ENCODE results near the gene CENPT.

DNA sequence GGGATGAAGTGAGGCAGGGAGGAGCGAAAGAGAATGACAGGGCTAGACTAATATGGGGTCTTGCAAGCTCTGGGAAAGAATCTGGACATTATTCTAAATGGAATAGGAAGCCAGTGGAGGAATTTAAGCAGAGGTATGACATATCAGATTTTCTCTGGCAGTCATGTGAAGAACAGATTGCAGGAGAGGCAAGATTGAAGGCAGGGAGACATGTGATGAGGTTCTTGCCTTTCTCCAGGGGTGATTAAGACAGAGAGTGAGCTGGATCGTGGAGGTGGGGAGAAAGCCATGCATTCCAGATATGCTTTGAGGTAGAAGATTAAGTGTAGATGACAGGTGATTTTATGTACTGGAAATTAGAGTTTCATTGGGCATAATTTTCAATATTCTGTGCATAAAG, 9.7 kb downstream of the CENPT start:
- TF ChIP-seq ZNF17 (CRISPR knock-in tag; IDR thresholded peaks at IDR 0.05) (no peak), ZFX (CRISPR knock-in tag; IDR thresholded peaks at IDR 0.05; ENCODE audit: low read depth) (no peak), EZH2 (conservative IDR thresholded peaks at IDR 0.05; ENCODE audit: low read depth, low read length) (no peak), ZNF790 (CRISPR knock-in tag; IDR thresholded peaks at IDR 0.05; ENCODE audit: borderline replicate concordance) (no peak), RELA (CRISPR knock-in tag; IDR thresholded peaks at IDR 0.05) (no peak), NFIC (IDR thresholded peaks at IDR 0.05; ENCODE audit: low read length) (no peak), ZSCAN29 (CRISPR knock-in tag; conservative IDR thresholded peaks at IDR 0.05) (no peak), SSRP1 (CRISPR knock-in tag; IDR thresholded peaks at IDR 0.05) (no peak), ZNF274 (CRISPR knock-in tag; IDR thresholded peaks at IDR 0.05) (no peak), ADNP (CRISPR knock-in tag; IDR thresholded peaks at IDR 0.05) (no peak), ZNF382 (CRISPR knock-in tag; IDR thresholded peaks at IDR 0.05; ENCODE audit: borderline replicate concordance) (no peak), ZNF781 (CRISPR knock-in tag; IDR thresholded peaks at IDR 0.05; ENCODE audit: borderline replicate concordance, not compliant biosample characterization) (no peak), NCOA5 (CRISPR knock-in tag; IDR thresholded peaks at IDR 0.05) (no peak)
- TF ChIP-seq, protein P1, sequence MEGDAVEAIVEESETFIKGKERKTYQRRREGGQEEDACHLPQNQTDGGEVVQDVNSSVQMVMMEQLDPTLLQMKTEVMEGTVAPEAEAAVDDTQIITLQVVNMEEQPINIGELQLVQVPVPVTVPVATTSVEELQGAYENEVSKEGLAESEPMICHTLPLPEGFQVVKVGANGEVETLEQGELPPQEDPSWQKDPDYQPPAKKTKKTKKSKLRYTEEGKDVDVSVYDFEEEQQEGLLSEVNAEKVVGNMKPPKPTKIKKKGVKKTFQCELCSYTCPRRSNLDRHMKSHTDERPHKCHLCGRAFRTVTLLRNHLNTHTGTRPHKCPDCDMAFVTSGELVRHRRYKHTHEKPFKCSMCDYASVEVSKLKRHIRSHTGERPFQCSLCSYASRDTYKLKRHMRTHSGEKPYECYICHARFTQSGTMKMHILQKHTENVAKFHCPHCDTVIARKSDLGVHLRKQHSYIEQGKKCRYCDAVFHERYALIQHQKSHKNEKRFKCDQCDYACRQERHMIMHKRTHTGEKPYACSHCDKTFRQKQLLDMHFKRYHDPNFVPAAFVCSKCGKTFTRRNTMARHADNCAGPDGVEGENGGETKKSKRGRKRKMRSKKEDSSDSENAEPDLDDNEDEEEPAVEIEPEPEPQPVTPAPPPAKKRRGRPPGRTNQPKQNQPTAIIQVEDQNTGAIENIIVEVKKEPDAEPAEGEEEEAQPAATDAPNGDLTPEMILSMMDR (CRISPR knock-in tag; IDR thresholded peaks at IDR 0.05), result no peak
